Sigmoid colon (tissue), 7 donors: ENCODE measurements around the gene CNDP1. TPM values are rescaled to one million over a fixed set of nuclear protein-coding genes. Genes with fewer than 3 reads are reported as not detected.

Experiments
- DNase-seq: peaks from one replicate; pipeline ENCODE4 v3.0.0-alpha.2; 2019
- H3K27ac ChIP-seq, 4 donors: fragments of 200-600 bp; sonication (generic); one replicate each; pipeline ENCODE4 v1.5.1; 2016 to 2019; ENCODE audit warnings: mild to moderate bottlenecking in 1 of 4
- H3K27me3 ChIP-seq, 3 donors: fragments of 200-600 bp; sonication (generic); one replicate each; pipeline ENCODE4 v1.5.1; 2019; ENCODE audit warnings: mild to moderate bottlenecking in 1 of 3
- H3K36me3 ChIP-seq, 4 donors: fragments of 200-600 bp; sonication (generic); one replicate each; pipeline ENCODE4 v1.5.1; 2016 to 2019
- H3K4me1 ChIP-seq, 4 donors: fragments of 200-600 bp; sonication (generic); one replicate each; pipeline ENCODE4 v1.5.1; 2017 to 2019
- H3K4me3 ChIP-seq, 4 donors: fragments of 200-600 bp; sonication (generic); one replicate each; pipeline ENCODE4 v1.5.1; 2017 to 2019; ENCODE audit warnings: mild to moderate bottlenecking in 2 of 4, moderate library complexity in 1 of 4
- H3K9me3 ChIP-seq, 4 donors: fragments of 200-600 bp in 3 of 4; sonication (generic) in 3 of 4; one replicate each; pipeline versions ENCODE4 v1.5.1 to v1.6.1; 2013 to 2019
- CTCF ChIP-seq, 4 experiments: fragments of 450-650 bp in 3 of 4; fragments of 200-600 bp in 1 of 4; IDR thresholded peaks; one replicate each; pipeline ENCODE4 v1.5.1; 2016 to 2019; ENCODE audit warnings: antibody characterized with exemption in 4 of 4, mild to moderate bottlenecking in 3 of 4, moderate library complexity in 2 of 4
- EP300 ChIP-seq, 4 donors: sonication (generic); formaldehyde crosslinking; IDR thresholded peaks; one replicate each; pipeline ENCODE4 v1.6.1; 2017; ENCODE audit warnings: antibody characterized with exemption in 4 of 4
- POLR2A ChIP-seq, 2 donors: fragments of 450-650 bp; IDR thresholded peaks; one replicate each; pipeline ENCODE4 v1.6.1; 2016; ENCODE audit warnings: antibody characterized with exemption in 2 of 2, mild to moderate bottlenecking in 2 of 2, moderate library complexity in 2 of 2
- POLR2AphosphoS5 ChIP-seq, 4 donors: sonication (generic); formaldehyde crosslinking; IDR thresholded peaks; one replicate each; pipeline ENCODE4 v1.6.1; 2017; ENCODE audit warnings: antibody characterized with exemption in 4 of 4
- WGBS, 2 donors: extraction: QIAGEN DNeasy Blood & Tissue Kit; methylation state at CpG; one replicate each; pipeline ENCODE4 v1.1.7; 2013; 5-methylcytosine and 5-hydroxymethylcytosine counted together
- intact Hi-C: fragments of 100-400 bp; cut with DNase I; formaldehyde crosslinking; loops from one replicate; pipeline ENCODE4 v1.15.1; 2023
- polyA plus RNA-seq, 3 donors: library from polyadenylated mRNA; stranded (reverse); fragments of 200-250 nt; gene quantifications; one replicate each; pipeline ENCODE4 v1.2.3, GENCODE V29; 2013
- total RNA-seq, 4 donors: library from RNA; depleted of rRNA; stranded (reverse); fragments of >200 nt; gene quantifications; one replicate each; pipeline ENCODE4 v1.1.0, GENCODE V29; 2016
- donor health status: healthy with polysubstance abuse.
- donor health status: Bipolar disorder and iron deficiency.
- donor health status: healthy.

The CNDP1 gene
- total and polyA plus RNA-seq, 7 donors, result 0.10 to 0.60 TPM; not detected in 5

GRCh38 chr18:74510770-74511095 lies 23.6 kb upstream of the CNDP1 start:
- Histone ChIP-seq H3K27ac (no peak overlapping the region), H3K4me3 (no peak overlapping the region), H3K27me3 (no peaks in the 10 kb centered on the region), H3K9me3 (no peaks in the 10 kb centered on the region), H3K36me3 (peaks cover under 1 to 92% (median 63%) of the 10 kb centered on the region in 4 donors), H3K4me1 (no peaks in the 10 kb centered on the region)
- 93 to 95% methylated on average over 12 of the region's 12 CpGs for WGBS, 2 donors
- intact Hi-C loops, result no loop called here
- peak; percentile 28 for DNase-seq
- TF ChIP-seq CTCF (IDR thresholded peaks at IDR 0.05), result no peak
- TF ChIP-seq POLR2AphosphoS5 (IDR thresholded peaks at IDR 0.05), result no peak
- TF ChIP-seq EP300 (IDR thresholded peaks at IDR 0.05), result no peak
- TF ChIP-seq POLR2A (IDR thresholded peaks at IDR 0.05), result no peak

GRCh38 chr18:74511823-74512222 lies 22.5 kb upstream of the CNDP1 start:
- intact Hi-C loops, result no loop called here
- no peaks in the 10 kb centered on the region for H3K9me3 ChIP-seq
- H3K4me1 ChIP-seq, result no peaks in the 10 kb centered on the region
- 93 to 95% methylated on average over 7 of the region's 7 CpGs for WGBS, 2 donors
- DNase-seq, result peak; percentile 29
- no peak overlapping the region for H3K4me3 ChIP-seq
- H3K27me3 ChIP-seq, result no peaks in the 10 kb centered on the region
- H3K36me3 ChIP-seq, result peaks cover 6 to 92% (median 70%) of the 10 kb centered on the region in 4 donors
- H3K27ac ChIP-seq, result no peak overlapping the region
- TF ChIP-seq POLR2AphosphoS5 (IDR thresholded peaks at IDR 0.05), result no peak
- no peak for TF ChIP-seq CTCF (IDR thresholded peaks at IDR 0.05)
- no peak for TF ChIP-seq POLR2A (IDR thresholded peaks at IDR 0.05)

- H3K4me1 ChIP-seq, result no peaks in the 10 kb centered on the region
- peak; percentile 50 for DNase-seq
- H3K27me3 ChIP-seq, result no peaks in the 10 kb centered on the region
- H3K36me3 ChIP-seq, result peaks cover 6 to 92% (median 72%) of the 10 kb centered on the region in 4 donors
- 95 to 96% methylated on average over 15 of the region's 15 CpGs for WGBS, 2 donors
- no peak overlapping the region for H3K4me3 ChIP-seq
- no peak overlapping the region for H3K27ac ChIP-seq
- no peaks in the 10 kb centered on the region for H3K9me3 ChIP-seq
- TF ChIP-seq CTCF (IDR thresholded peaks at IDR 0.05), result no peak
- intact Hi-C loops, result no loop called here
These were observed 21.8 kb upstream of the CNDP1 start for GRCh38 chr18:74512321-74513053.

GRCh38 chr18:74513149-74513882 lies 21.0 kb upstream of the CNDP1 start:
- no peaks in the 10 kb centered on the region for H3K9me3 ChIP-seq
- TF ChIP-seq POLR2A (IDR thresholded peaks at IDR 0.05) (no peak), CTCF (IDR thresholded peaks at IDR 0.05) (no peak), POLR2AphosphoS5 (IDR thresholded peaks at IDR 0.05) (no peak), EP300 (IDR thresholded peaks at IDR 0.05) (no peak)
- no peaks in the 10 kb centered on the region for H3K4me1 ChIP-seq
- H3K36me3 ChIP-seq, result peaks cover 6 to 91% (median 68%) of the 10 kb centered on the region in 4 donors
- no peaks in the 10 kb centered on the region for H3K27me3 ChIP-seq
- no peak overlapping the region for H3K27ac ChIP-seq
- WGBS, 2 donors, result 93 to 96% methylated on average over 27 of the region's 27 CpGs
- intact Hi-C loops, result no loop called here
- peak; percentile 60 for DNase-seq
- H3K4me3 ChIP-seq, result no peak overlapping the region
